Activated CD4-positive, alpha-beta T cell treated with anti-CD3 and anti-CD28 coated beads, Interleukin-2, amount 10 ng/mL, durations not matched to agents 7 days and 5 days (primary cell): ENCODE data around the gene SORL1. TPM values are rescaled to one million over a fixed set of nuclear protein-coding genes. Genes with fewer than 3 reads are reported as not detected.
"Not testable (repeated sequence)": the region's sequence is repeated elsewhere in the genome, so short reads cannot be mapped to it uniquely, and the experiment has no call there.

ENCODE experiments used
- CTCF ChIA-PET: fragments of 350-600 bp; sonication (Branson Sonifier 250); formaldehyde crosslinking; loops from one replicate; lab custom pipeline; 2021; ENCODE audit warnings: antibody characterized with exemption; lab: Charles Lee
- POLR2A ChIA-PET: fragments of 350-600 bp; sonication (Branson Sonifier 250); formaldehyde crosslinking; loops from one replicate; lab custom pipeline; 2021; ENCODE audit warnings: antibody characterized with exemption; lab: Charles Lee
- DNase-seq: peaks from one replicate; pipeline ENCODE4 v3.0.0-alpha.2; 2020
- H3K27ac Mint-ChIP-seq: one replicate; pipeline ENCODE4 v1.8.0; 2021; ENCODE audit warnings: mild to moderate bottlenecking, moderate library complexity, mixed read lengths
- H3K27me3 Mint-ChIP-seq: one replicate; pipeline ENCODE4 v1.8.0; 2021; ENCODE audit warnings: mixed read lengths
- H3K36me3 Mint-ChIP-seq: one replicate; pipeline ENCODE4 v1.8.0; 2021; ENCODE audit warnings: low read depth, mixed read lengths
- H3K4me1 Mint-ChIP-seq: one replicate; pipeline ENCODE4 v1.8.0; 2021; ENCODE audit warnings: mixed read lengths
- H3K4me3 Mint-ChIP-seq: one replicate; pipeline ENCODE4 v1.8.0; 2021; ENCODE audit warnings: mild to moderate bottlenecking, moderate library complexity, mixed read lengths
- H3K9me3 Mint-ChIP-seq: one replicate; pipeline ENCODE4 v1.8.0; 2021; ENCODE audit warnings: mixed read lengths
- total RNA-seq, 2 experiments: library from RNA; stranded (reverse); gene quantifications; one replicate each; pipeline ENCODE4 v1.2.3, GENCODE V29; 2021

Gene SORL1, protein sequence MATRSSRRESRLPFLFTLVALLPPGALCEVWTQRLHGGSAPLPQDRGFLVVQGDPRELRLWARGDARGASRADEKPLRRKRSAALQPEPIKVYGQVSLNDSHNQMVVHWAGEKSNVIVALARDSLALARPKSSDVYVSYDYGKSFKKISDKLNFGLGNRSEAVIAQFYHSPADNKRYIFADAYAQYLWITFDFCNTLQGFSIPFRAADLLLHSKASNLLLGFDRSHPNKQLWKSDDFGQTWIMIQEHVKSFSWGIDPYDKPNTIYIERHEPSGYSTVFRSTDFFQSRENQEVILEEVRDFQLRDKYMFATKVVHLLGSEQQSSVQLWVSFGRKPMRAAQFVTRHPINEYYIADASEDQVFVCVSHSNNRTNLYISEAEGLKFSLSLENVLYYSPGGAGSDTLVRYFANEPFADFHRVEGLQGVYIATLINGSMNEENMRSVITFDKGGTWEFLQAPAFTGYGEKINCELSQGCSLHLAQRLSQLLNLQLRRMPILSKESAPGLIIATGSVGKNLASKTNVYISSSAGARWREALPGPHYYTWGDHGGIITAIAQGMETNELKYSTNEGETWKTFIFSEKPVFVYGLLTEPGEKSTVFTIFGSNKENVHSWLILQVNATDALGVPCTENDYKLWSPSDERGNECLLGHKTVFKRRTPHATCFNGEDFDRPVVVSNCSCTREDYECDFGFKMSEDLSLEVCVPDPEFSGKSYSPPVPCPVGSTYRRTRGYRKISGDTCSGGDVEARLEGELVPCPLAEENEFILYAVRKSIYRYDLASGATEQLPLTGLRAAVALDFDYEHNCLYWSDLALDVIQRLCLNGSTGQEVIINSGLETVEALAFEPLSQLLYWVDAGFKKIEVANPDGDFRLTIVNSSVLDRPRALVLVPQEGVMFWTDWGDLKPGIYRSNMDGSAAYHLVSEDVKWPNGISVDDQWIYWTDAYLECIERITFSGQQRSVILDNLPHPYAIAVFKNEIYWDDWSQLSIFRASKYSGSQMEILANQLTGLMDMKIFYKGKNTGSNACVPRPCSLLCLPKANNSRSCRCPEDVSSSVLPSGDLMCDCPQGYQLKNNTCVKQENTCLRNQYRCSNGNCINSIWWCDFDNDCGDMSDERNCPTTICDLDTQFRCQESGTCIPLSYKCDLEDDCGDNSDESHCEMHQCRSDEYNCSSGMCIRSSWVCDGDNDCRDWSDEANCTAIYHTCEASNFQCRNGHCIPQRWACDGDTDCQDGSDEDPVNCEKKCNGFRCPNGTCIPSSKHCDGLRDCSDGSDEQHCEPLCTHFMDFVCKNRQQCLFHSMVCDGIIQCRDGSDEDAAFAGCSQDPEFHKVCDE (N-terminal part only)
- 100 to 1,000 TPM; 197 to 207 TPM for total RNA-seq

DNA sequence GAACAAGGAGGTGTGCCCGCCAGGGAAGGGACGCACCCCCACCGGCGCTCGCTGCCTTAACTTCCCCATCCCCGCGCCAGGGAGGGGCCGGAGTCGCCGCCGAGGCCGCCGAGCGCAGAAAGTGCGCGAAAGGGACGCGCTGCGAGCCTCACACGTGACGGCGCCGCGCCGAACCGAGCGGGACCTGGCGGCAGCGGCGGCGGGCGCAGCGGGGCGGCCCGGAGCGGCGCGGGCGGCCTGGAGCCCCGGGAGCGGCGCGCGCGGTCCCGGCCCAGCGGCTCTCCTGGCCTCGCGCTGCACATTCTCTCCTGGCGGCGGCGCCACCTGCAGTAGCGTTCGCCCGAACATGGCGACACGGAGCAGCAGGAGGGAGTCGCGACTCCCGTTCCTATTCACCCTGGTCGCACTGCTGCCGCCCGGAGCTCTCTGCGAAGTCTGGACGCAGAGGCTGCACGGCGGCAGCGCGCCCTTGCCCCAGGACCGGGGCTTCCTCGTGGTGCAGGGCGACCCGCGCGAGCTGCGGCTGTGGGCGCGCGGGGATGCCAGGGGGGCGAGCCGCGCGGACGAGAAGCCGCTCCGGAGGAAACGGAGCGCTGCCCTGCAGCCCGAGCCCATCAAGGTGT, at the start of gene SORL1:
TSS of gene SORL1 (plus strand) at position 329 of the 623 bp plus-strand sequence. CDS start at position 347, 18 bp downstream.
- peak within 1 kb of the TSS; percentile 91 for H3K4me3 Mint-ChIP-seq

DNA sequence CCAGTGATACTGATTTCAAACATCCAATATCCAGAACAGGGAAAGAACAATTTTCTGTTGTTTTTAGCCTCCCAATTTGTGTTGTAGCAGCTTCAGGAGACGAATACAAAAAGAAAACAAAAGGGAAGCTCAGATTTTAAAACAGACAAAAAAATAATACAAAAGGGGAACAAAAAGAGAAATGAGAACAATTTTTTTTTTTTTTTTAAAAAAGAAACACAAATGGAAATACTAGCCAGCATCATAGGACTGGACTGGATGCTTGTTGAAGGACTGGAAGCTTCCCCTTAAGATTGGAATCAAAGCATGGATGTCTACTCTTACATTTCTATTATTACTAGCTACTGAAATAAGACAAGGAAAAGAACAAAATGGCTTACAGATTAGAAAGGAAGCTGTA, 46.5 kb upstream of the SORL1 start:
- Mint-ChIP-seq H3K27me3 (no peaks in the 10 kb centered on the region), H3K9me3 (peaks cover 10% of the 10 kb centered on the region), H3K27ac (no peak overlapping the region), H3K4me3 (no peak overlapping the region), H3K4me1 (peaks cover 2% of the 10 kb centered on the region), H3K36me3 (peaks cover 4% of the 10 kb centered on the region)
- DNase-seq = no peak
- POLR2A ChIA-PET = no interaction called here
- CTCF ChIA-PET = interaction anchor here (0.6 to 1.8 kb wide), 8 partner anchors 9 to 41 kb away, joined by 3 to 6 read pairs (median 3); no protein-coding TSS in a partner anchor

More for the DNA sequence above, at the start of gene SORL1:
- peak within 1 kb of the TSS; percentile 94 for H3K27ac Mint-ChIP-seq
- H3K27me3 Mint-ChIP-seq = no peaks in the 10 kb centered on the region
- ChIA-PET POLR2A (interaction anchor here (0.8 kb wide), 1 partner anchor 35 kb away, joined by 3 read pairs; no protein-coding TSS in a partner anchor), CTCF (interaction anchor here (0.7 to 4.9 kb wide), 8 partner anchors 9 to 159 kb away, joined by 3 to 27 read pairs (median 4); no protein-coding TSS in a partner anchor)
- peaks cover 73% of the 10 kb centered on the region for H3K4me1 Mint-ChIP-seq
- H3K9me3 Mint-ChIP-seq = peaks cover 3% of the 10 kb centered on the region
- peaks cover 68% of the 10 kb centered on the region for H3K36me3 Mint-ChIP-seq
- peak; percentile 76 for DNase-seq

DNA sequence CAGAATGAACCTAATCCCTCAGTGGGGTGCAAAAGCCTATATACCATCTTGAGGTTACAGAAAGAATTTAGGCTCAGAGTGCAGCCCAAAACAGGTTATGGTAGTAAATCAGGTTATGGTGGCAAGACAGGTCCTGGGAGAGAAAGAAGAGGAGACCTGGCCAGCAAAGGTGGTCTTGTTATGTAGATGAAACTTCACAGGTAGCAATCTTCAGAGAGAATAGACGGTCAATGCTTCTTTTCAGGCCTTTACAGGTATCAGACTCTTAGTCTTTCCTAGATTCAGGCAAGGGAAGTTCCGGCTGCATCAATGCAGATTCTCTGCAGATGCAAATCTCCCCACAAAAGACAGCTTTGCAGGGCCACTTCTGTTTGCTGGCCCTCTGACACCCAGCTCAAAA, 45.8 kb upstream of the SORL1 start:
- peaks cover 3% of the 10 kb centered on the region for H3K36me3 Mint-ChIP-seq
- H3K9me3 Mint-ChIP-seq = peaks cover 9% of the 10 kb centered on the region
- H3K27ac Mint-ChIP-seq = no peak overlapping the region
- ChIA-PET POLR2A (no interaction called here), CTCF (interaction anchor here (0.6 to 1.8 kb wide), 6 partner anchors 9 to 387 kb away, joined by 3 to 6 read pairs (median 3); no protein-coding TSS in a partner anchor)
- H3K4me3 Mint-ChIP-seq = no peak overlapping the region
- no peak for DNase-seq
- H3K27me3 Mint-ChIP-seq = no peaks in the 10 kb centered on the region
- peaks cover 2% of the 10 kb centered on the region for H3K4me1 Mint-ChIP-seq

DNA sequence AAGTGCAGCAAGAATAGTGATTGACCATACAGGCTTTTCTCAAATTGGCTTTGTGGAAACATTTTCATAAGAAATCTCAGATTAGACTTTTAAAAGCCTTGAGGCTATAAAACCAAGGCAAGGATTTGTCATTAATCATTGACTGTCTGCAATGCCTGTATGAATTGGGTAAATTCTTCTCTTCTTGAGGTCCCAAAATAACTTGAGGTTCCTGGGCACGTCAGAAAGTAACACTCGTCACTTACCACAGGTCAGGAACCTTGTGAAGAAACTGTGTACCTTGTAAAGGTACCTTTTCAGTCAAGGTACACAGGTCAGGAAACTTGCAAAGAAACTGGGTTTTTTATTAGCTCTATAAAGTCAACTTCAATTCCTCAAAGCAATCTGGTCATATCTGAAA, 43.3 kb upstream of the SORL1 start:
- no peaks in the 10 kb centered on the region for H3K36me3 Mint-ChIP-seq
- ChIA-PET CTCF (interaction anchor here (0.5 to 1.3 kb wide), 5 partner anchors 20 to 1517 kb away, joined by 3 read pairs; no protein-coding TSS in a partner anchor), POLR2A (no interaction called here)
- H3K27ac Mint-ChIP-seq = no peak overlapping the region
- no peaks in the 10 kb centered on the region for H3K27me3 Mint-ChIP-seq
- no peak for DNase-seq
- no peak overlapping the region for H3K4me3 Mint-ChIP-seq
- no peaks in the 10 kb centered on the region for H3K9me3 Mint-ChIP-seq
- H3K4me1 Mint-ChIP-seq = peaks cover 6% of the 10 kb centered on the region

DNA sequence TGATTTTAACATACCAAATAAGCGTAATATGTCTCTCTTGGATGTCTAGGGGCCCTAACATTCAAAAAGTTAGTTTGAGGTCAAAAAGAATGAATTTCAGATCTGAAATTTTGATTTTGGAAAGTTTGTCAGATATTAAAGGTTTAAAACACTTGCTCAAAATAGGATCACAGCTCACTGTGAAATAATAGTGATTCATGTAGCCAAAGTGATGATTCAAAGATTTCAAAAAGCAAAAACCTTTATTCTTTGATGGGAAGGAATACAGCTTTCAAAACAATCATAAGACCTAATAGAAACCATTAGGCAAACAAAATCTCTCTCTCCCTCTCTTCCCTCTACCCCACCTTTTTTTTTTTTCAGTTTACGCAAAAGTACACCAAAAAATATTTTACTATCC, 42.1 kb upstream of the SORL1 start:
- H3K27ac Mint-ChIP-seq, H3K9me3 Mint-ChIP-seq, DNase-seq, H3K27me3 Mint-ChIP-seq, H3K36me3 Mint-ChIP-seq, POLR2A ChIA-PET, H3K4me3 Mint-ChIP-seq: not testable (repeated sequence)
- CTCF ChIA-PET = interaction anchor here (0.6 to 0.7 kb wide), 2 partner anchors 1213 to 1916 kb away, joined by 3 read pairs; no protein-coding TSS in a partner anchor
- H3K4me1 Mint-ChIP-seq = peaks cover 12% of the 10 kb centered on the region

DNA sequence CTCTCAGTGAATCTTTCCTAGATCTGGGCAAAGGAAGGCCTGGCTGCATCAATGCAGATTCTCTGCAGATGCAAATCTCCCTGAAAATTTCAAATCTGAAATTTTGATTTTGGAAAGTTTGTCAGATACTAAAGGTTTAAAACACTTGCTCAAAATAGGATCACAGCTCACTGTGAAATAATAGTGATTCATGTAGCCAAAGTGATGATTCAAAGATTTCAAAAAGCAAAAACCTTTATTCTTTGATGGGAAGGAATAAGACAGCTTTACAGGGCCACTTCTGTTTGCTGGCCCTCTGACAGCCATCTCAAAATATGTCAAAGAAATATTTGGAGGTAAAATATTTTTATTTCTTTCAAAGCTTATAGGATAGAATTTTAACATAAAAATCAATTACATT, 40.8 kb upstream of the SORL1 start:
- H3K9me3 Mint-ChIP-seq, CTCF ChIA-PET, H3K27me3 Mint-ChIP-seq, DNase-seq, H3K4me3 Mint-ChIP-seq, H3K36me3 Mint-ChIP-seq, H3K27ac Mint-ChIP-seq: not testable (repeated sequence)
- POLR2A ChIA-PET = interaction anchor here (0.8 kb wide), 1 partner anchor 78 kb away, joined by 3 read pairs; no protein-coding TSS in a partner anchor
- H3K4me1 Mint-ChIP-seq = peaks cover 21% of the 10 kb centered on the region

DNA sequence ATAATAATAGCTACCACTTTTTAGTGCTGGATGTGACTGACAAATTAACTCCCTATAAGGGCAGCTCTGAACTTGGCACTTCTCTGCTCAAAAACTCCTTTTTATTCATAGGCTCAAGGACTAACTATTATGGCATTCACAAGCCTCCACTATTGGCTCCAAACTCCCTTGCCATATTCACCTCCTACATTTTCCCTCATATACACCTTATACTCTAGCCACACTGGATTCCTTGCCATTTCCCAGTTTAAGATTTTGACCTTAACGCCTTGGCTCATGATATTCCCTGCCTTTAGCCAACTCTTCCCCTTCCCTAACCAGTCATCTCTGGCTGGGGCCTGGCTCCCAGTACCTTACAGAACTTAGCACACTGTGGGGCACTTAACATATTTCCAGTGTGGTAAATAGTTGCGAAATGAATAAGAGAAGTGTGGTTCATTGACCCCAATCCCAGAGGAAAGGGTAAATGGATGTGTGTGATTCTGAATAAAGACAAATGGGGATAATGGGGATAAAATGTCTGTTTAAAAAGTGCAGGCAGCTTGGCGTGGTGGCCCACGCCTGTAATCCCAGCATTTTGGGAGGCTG, 40.0 kb upstream of the SORL1 start:
- Mint-ChIP-seq H3K36me3 (no peaks in the 10 kb centered on the region), H3K4me3 (no peak overlapping the region), H3K27ac (no peak overlapping the region), H3K4me1 (peaks cover 29% of the 10 kb centered on the region), H3K27me3 (no peaks in the 10 kb centered on the region), H3K9me3 (no peaks in the 10 kb centered on the region)
- CTCF ChIA-PET = interaction anchor here (1.6 kb wide), 1 partner anchor 120 kb away, joined by 3 read pairs; no protein-coding TSS in a partner anchor
- no peak for DNase-seq
- POLR2A ChIA-PET = no interaction called here

DNA sequence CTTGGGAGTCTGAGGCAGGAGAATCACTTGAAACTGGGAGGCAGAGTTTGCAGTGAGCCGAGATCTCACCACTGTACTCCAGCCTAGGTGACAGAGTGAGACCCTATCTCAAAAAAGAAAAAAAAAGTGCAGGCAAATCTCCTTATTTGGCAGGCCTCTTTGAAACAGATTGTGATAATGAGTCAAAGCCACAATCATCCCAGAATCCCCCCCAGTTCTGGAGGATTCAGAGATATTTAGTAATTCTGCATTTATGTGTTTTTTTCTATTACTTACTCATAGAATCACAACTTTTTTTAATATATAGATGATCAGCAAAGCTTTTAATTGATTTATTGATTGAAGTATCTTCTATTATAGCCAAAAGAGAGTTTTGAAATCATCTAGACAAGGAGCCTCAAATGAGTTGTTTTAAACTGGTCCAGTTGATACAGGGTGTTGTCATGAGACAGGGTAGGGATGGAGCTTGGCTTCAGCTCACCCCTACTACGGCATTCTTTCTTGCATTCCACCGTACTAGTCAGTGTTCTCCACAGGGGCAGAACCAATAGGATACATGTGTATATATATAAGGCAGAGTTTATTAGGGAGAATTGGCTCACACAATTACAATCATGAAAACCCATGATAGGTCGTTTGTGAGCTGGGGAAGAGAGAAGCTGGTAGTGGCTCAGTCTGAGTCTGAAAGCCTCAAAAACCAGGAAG, 39.3 kb upstream of the SORL1 start:
- Mint-ChIP-seq H3K36me3 (no peaks in the 10 kb centered on the region), H3K27me3 (no peaks in the 10 kb centered on the region), H3K4me3 (no peak overlapping the region), H3K4me1 (peaks cover 35% of the 10 kb centered on the region), H3K9me3 (no peaks in the 10 kb centered on the region), H3K27ac (no peak overlapping the region)
- POLR2A ChIA-PET = no interaction called here
- no peak for DNase-seq
- CTCF ChIA-PET = interaction anchor here (1.6 kb wide), 1 partner anchor 121 kb away, joined by 3 read pairs; no protein-coding TSS in a partner anchor

DNA sequence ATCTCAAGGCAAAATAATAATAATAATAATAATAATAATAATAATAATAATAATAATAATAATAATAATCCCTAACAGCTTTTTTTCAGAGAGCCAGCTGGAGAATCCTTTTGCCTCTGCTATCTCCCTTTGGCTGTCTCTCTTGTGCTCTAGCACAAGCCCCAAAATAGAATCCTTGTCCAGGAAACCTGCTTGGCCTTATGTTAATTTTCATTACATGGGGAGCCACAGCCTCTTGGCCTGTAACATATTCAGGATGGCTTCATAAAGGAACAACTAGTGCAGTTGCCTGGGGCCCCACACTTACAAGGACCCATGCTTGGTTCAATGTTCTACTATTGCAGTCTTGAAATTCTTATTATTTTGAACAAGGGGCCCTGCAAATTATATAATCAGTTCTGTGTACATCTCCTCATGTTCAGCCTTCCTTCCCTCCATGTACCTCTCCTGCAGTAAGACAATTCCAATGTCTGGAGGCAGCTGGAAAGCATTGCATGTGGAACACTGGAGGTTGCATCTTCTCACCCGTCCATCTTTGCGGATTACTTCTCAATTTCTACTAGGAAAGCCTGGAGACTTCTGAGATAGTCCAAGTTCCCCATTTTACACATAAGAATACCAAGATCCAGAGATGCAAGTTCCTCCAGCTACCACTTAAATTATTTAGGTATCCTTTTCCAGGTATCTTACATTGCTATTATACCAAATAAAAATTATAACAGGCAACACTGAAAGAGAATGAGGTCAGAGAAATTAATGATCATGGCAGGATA, 37.8 kb upstream of the SORL1 start:
- Mint-ChIP-seq H3K27ac (no peak overlapping the region), H3K4me3 (no peak overlapping the region), H3K36me3 (peaks cover 4% of the 10 kb centered on the region), H3K4me1 (peaks cover 49% of the 10 kb centered on the region), H3K27me3 (no peaks in the 10 kb centered on the region), H3K9me3 (peaks cover 4% of the 10 kb centered on the region)
- POLR2A ChIA-PET = interaction anchor here (0.6 kb wide), 1 partner anchor 11 kb away, joined by 3 read pairs; no protein-coding TSS in a partner anchor
- no peak for DNase-seq
- CTCF ChIA-PET = interaction anchor here (0.6 kb wide), 1 partner anchor 17 kb away, joined by 3 read pairs; no protein-coding TSS in a partner anchor

DNA sequence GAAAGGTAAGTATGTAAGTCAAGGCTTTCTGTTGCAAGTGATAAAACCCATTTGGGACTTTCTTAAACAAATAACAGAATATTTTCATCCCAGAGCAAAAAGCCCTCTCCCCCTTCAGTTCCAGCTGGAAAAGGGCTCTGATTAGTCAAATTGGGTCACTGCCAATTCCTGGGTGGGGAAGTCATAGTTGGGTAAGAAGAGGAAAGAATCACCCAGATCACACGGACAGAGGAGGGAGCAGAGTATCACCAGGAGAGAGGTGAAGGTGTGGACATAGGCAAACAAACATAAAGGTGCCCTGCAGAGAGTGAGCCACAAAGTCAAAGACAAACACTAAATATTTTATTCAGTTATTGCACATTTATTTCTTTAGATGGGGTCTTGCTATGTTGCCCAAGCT, 36.3 kb upstream of the SORL1 start:
- CTCF ChIA-PET = interaction anchor here (0.9 to 1.2 kb wide), 3 partner anchors 10 to 41 kb away, joined by 3 read pairs; no protein-coding TSS in a partner anchor
- DNase-seq = no peak
- peaks cover 6% of the 10 kb centered on the region for H3K36me3 Mint-ChIP-seq
- peak overlapping the region; percentile 54 for H3K27ac Mint-ChIP-seq
- POLR2A ChIA-PET = no interaction called here
- peaks cover 6% of the 10 kb centered on the region for H3K9me3 Mint-ChIP-seq
- no peaks in the 10 kb centered on the region for H3K27me3 Mint-ChIP-seq
- H3K4me1 Mint-ChIP-seq = peaks cover 60% of the 10 kb centered on the region
- H3K4me3 Mint-ChIP-seq = no peak overlapping the region
